HFFc6 (cell line): Measurements from ENCODE around the gene CPSF4. TPM values are rescaled to one million over a fixed set of nuclear protein-coding genes. Genes with fewer than 3 reads are reported as not detected.

ENCODE experiments used
- DNase-seq: peaks from one replicate; pipeline ENCODE4 v3.0.0-alpha.2; 2018
- H3K27ac Mint-ChIP-seq: 2 replicates; pipeline ENCODE4 v1.8.0; 2020; ENCODE audit warnings: mild to moderate bottlenecking, mixed read lengths
- H3K27me3 Mint-ChIP-seq: 2 replicates; pipeline ENCODE4 v1.8.0; 2021; ENCODE audit warnings: mild to moderate bottlenecking, moderate library complexity, mixed read lengths; ENCODE audit not compliant: insufficient read depth
- H3K36me3 Mint-ChIP-seq: 2 replicates; pipeline ENCODE4 v1.8.0; 2021; ENCODE audit warnings: low read depth, mixed read lengths
- H3K4me1 Mint-ChIP-seq: 2 replicates; pipeline ENCODE4 v1.8.0; 2020; ENCODE audit warnings: low read depth, mixed read lengths
- H3K4me3 Mint-ChIP-seq: 2 replicates; pipeline ENCODE4 v1.8.0; 2020; ENCODE audit warnings: mild to moderate bottlenecking, moderate library complexity, mixed read lengths
- H3K9me3 Mint-ChIP-seq: 2 replicates; pipeline ENCODE4 v1.8.0; 2020; ENCODE audit warnings: mild to moderate bottlenecking, mixed read lengths
- long read RNA-seq: library from polyadenylated mRNA; unstranded; transcript quantifications from one replicate; pipeline ENCODE4 v2.0.0, GENCODE V29; 2019
- total RNA-seq, 6 experiments: library from RNA; stranded (reverse); fragmentation: NEBNext Ultra II Directional; extraction: Animal tissue kit (Norgen Biotek cat#: 25700); gene quantifications; 2 replicates in 1 of 6; 3 replicates in 5 of 6; pipeline ENCODE4 v1.2.3, GENCODE V29; 2021
- TF ChIP-seq, protein P1 (sequence below): fragments of 200-600 bp; sonication (generic); IDR thresholded peaks from 2 replicates; pipeline ENCODE4 v1.5.0; 2021; ENCODE audit warnings: antibody characterized with exemption, mild to moderate bottlenecking

The CPSF4 gene
- 10 to 100 TPM; 26.7 to 34.0 (median 29.2) TPM for total RNA-seq
- long read RNA-seq, transcript CPSF4-204 (8 exons, 1,738 nt) = major isoform, 6 of 13 reads
- long read RNA-seq, partial matches to known transcripts = 0 of 13 reads
- long read RNA-seq, other reads (novel, unspliced or antisense) = 1 of 13 reads

DNA sequence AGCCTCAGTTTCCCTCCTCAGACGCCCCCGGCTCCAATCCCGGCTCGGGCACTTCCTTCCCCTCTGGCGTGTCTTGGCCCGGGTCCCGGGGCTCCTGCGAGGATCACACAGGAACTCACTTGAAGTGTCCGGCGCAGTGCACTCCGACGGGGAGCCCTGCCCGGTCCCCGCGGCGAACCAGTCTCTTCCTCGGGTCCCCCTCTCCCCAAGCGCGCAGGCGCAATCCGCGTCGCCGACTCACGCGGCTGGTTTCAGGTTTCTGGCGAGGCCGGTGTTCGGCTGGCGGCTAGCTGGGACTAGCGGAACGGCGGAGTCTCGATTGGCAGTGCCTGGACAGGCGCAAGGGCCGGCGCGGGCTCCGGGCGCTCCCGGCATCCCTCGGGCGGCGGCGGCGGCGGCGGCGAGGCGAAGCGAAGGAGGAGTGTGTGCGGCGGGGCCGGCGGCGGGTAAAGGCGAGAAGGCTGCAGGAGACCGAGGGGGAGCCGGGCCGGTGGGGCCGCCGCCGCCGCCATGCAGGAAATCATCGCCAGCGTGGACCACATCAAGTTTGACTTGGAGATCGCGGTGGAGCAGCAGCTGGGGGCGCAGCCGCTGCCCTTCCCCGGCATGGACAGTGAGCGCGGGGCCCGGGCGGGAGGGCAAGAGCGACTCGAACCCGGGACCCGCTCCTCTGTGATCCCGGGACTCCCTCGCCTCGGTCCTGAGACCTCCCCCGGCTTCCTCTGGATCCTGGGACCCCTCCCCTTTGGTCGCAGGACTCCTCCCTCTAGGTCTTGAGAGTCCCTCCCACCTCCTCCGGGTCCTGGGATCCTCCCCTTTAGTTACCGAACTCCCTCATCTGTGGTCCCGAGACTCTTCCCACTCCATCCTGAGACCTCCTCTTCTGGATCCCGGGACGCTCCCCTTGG, at the start of gene CPSF4, which contains the start of gene PTCD1:
CPSF4 (plus strand) TSS at position 371 of the 908 bp plus-strand sequence; CDS start at position 511, 140 bp downstream.
PTCD1 (minus strand) TSS at position 226 of the 908 bp plus-strand sequence. CDS start 3,556 bp downstream, outside the sequence.
- peak within 1 kb of the TSS; percentile 95 for H3K4me3 Mint-ChIP-seq
- peaks cover 14% of the 10 kb centered on the region for H3K36me3 Mint-ChIP-seq
- no peaks in the 10 kb centered on the region for H3K9me3 Mint-ChIP-seq
- peaks cover 18% of the 10 kb centered on the region for H3K4me1 Mint-ChIP-seq
- H3K27me3 Mint-ChIP-seq = peaks cover 2% of the 10 kb centered on the region; the same call in 1 of the 2 replicates
- TF ChIP-seq, protein P1, sequence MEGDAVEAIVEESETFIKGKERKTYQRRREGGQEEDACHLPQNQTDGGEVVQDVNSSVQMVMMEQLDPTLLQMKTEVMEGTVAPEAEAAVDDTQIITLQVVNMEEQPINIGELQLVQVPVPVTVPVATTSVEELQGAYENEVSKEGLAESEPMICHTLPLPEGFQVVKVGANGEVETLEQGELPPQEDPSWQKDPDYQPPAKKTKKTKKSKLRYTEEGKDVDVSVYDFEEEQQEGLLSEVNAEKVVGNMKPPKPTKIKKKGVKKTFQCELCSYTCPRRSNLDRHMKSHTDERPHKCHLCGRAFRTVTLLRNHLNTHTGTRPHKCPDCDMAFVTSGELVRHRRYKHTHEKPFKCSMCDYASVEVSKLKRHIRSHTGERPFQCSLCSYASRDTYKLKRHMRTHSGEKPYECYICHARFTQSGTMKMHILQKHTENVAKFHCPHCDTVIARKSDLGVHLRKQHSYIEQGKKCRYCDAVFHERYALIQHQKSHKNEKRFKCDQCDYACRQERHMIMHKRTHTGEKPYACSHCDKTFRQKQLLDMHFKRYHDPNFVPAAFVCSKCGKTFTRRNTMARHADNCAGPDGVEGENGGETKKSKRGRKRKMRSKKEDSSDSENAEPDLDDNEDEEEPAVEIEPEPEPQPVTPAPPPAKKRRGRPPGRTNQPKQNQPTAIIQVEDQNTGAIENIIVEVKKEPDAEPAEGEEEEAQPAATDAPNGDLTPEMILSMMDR = no peak
- peak; percentile 98 for DNase-seq
- peak within 1 kb of the TSS; percentile 93 for H3K27ac Mint-ChIP-seq

GRCh38 chr7:99389772-99390171, 49.0 kb upstream of the CPSF4 start:
- H3K4me1 Mint-ChIP-seq = no peaks in the 10 kb centered on the region
- no peak overlapping the region for H3K27ac Mint-ChIP-seq
- H3K36me3 Mint-ChIP-seq = peaks cover 21% of the 10 kb centered on the region

DNA sequence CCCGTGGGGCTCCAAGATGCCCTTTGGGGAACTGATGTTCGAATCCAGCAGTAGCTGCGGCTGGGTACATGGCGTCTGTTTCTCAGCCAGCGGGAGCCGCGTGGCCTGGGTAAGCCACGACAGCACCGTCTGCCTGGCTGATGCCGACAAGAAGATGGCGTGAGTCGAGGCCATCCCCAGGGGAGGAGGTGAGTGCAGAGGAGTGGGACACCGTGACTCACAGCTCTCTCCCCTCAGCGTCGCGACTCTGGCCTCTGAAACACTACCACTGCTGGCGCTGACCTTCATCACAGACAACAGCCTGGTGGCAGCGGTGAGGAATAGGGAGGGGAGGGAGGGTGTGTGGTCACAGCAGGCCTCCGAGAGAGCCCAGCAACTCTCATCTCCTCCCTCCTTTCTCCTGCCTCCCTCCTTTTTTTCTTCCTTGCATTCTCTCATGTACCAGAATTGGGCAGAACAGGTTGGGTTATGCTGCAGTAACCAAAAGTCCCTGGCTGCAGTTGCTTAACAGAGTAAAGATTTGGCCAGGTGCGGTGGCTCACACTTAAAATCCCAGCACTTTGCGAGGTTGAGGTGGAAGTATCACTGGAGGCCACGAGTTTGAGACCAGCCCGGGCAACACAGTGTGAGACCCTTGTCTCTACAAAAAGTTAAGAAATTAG, 47.7 kb upstream of the CPSF4 start:
- Mint-ChIP-seq H3K27ac (no peak overlapping the region), H3K36me3 (peaks cover 21% of the 10 kb centered on the region), H3K27me3 (peaks cover 9% of the 10 kb centered on the region), H3K4me1 (no peaks in the 10 kb centered on the region), H3K9me3 (no peaks in the 10 kb centered on the region), H3K4me3 (no peak overlapping the region)
- DNase-seq = no peak
- TF ChIP-seq, protein P1 = no peak

More at GRCh38 chr7:99389772-99390171, 49.0 kb upstream of the CPSF4 start:
- peaks cover 9% of the 10 kb centered on the region for H3K27me3 Mint-ChIP-seq
- TF ChIP-seq, protein P1 = no peak
- no peak for DNase-seq
- no peaks in the 10 kb centered on the region for H3K9me3 Mint-ChIP-seq
- H3K4me3 Mint-ChIP-seq = no peak overlapping the region

DNA sequence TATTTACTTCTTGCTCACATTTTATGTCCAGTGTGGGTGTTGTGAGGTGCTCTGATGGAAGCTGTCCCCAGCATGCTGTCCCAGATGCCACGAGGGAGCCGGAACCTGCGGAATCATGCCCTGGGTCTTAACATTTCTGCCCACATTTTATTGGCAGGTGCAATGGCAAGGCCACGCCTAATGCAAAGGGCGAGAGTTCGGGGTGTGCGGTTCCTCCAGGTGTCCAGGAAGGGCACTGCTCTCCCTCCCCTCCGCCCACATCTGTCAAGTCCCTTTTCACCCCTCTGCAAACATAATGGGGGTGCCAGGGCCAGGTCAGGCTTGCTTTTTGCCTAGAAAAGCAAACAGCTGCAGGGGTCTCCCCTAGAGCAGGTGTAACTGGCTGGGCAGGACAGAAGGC, 46.7 kb upstream of the CPSF4 start:
- Mint-ChIP-seq H3K4me3 (no peak overlapping the region), H3K27me3 (peaks cover 9% of the 10 kb centered on the region), H3K27ac (no peak overlapping the region), H3K36me3 (peaks cover 21% of the 10 kb centered on the region), H3K9me3 (no peaks in the 10 kb centered on the region), H3K4me1 (no peaks in the 10 kb centered on the region)
- TF ChIP-seq, protein P1 = no peak
- no peak for DNase-seq

- H3K27ac Mint-ChIP-seq = peak overlapping the region; percentile 21; the same call in 1 of the 2 replicates
- no peak for DNase-seq
- TF ChIP-seq, protein P1 = no peak
- H3K9me3 Mint-ChIP-seq = no peaks in the 10 kb centered on the region
- peaks cover 24% of the 10 kb centered on the region for H3K36me3 Mint-ChIP-seq
- H3K4me3 Mint-ChIP-seq = no peak overlapping the region
- peaks cover 3% of the 10 kb centered on the region; the same call in 1 of the 2 replicates for H3K4me1 Mint-ChIP-seq
- H3K27me3 Mint-ChIP-seq = peaks cover 6% of the 10 kb centered on the region
Measured at GRCh38 chr7:99392659-99393354, 45.9 kb upstream of the CPSF4 start.
